Stomach (tissue), 4 donors: ENCODE measurements around the gene THADA.

Experiments used
- CTCF ChIP-seq, 7 experiments: fragments of 450-650 bp in 4 of 7; fragments of 200-600 bp in 3 of 7; sonication (generic) in 3 of 7; IDR thresholded peaks; one replicate each; pipeline ENCODE4 v1.5.1; 2016 to 2019; ENCODE audit warnings: antibody characterized with exemption in 7 of 7, control low read depth in 2 of 7, mild to moderate bottlenecking in 1 of 7
- EP300 ChIP-seq: sonication (generic); formaldehyde crosslinking; IDR thresholded peaks from one replicate; pipeline ENCODE4 v1.6.1; 2017; ENCODE audit warnings: antibody characterized with exemption
- POLR2A ChIP-seq, 4 donors: fragments of 450-650 bp; IDR thresholded peaks; one replicate each; pipeline ENCODE4 v1.6.1; 2016; ENCODE audit warnings: antibody characterized with exemption in 4 of 4, control low read depth in 2 of 4, mild to moderate bottlenecking in 1 of 4, moderate library complexity in 1 of 4
- POLR2AphosphoS5 ChIP-seq, 3 donors: sonication (generic); formaldehyde crosslinking; IDR thresholded peaks; one replicate each; pipeline ENCODE4 v1.6.1; 2016; ENCODE audit warnings: antibody characterized with exemption in 3 of 3

- TF ChIP-seq POLR2A (IDR thresholded peaks at IDR 0.05) (no peak), CTCF (IDR thresholded peaks at IDR 0.05) (peak in 5 of 7 experiments; percentile 43 to 70 (median 59)), POLR2AphosphoS5 (IDR thresholded peaks at IDR 0.05) (no peak), EP300 (no peak)
Measured at GRCh38 chr2:43484323-43484930, 111.4 kb downstream of the THADA start.
